OCI-LY3 (cell line): ENCODE data around the gene RAB9B.

Experiments
- CTCF ChIP-seq: fragments of 200-600, 300-600 bp; sonication (generic); IDR thresholded peaks from 2 replicates; pipeline ENCODE4 v1.5.1; 2014; ENCODE audit warnings: antibody characterized with exemption, low read length, low read depth
- EZH2phosphoT487 ChIP-seq: fragments of 200-600 bp; shearing (Covaris generic); IDR thresholded peaks from 2 replicates; pipeline ENCODE4 v1.6.1; 2018; ENCODE audit warnings: antibody characterized with exemption, mixed run types, low read depth

GRCh38 chrX:103878466-103879122, 46.5 kb upstream of the RAB9B start:
- TF ChIP-seq CTCF (no peak), EZH2phosphoT487 (no peak)
